HepG2 (cell line): Measurements from ENCODE around the gene CTNND1. TPM values are rescaled to one million over a fixed set of nuclear protein-coding genes. Genes with fewer than 3 reads are reported as not detected.

ENCODE experiments used
- ATAC-seq: fragments of 200-7000 bp; cut with Tn5 transposase; 3 replicates; pipeline ENCODE4 v1.9.1; 2020; ENCODE audit warnings: mild to moderate bottlenecking, moderate library complexity
- BruUV-seq: library from RNA; stranded (reverse); fragments of 400-500 nt; replicated peaks from 2 replicates; lab custom pipeline; 2021; lab: Mats Ljungman, UMichigan
- CTCF ChIA-PET: fragments of 300-600 bp; formaldehyde crosslinking; extraction: SDS; loops from one replicate; lab custom pipeline; 2021; ENCODE audit warnings: low total read pairs, inconsistent platforms, low intra/inter-chr PET ratio; lab: Yijun Ruan, JAX
- POLR2A ChIA-PET: fragments of 350-600 bp; sonication (Branson Sonifier 250); formaldehyde crosslinking; loops from one replicate; lab custom pipeline; 2020; ENCODE audit warnings: antibody characterized with exemption, inconsistent platforms; lab: Yijun Ruan, JAX
- DNase-seq: peaks from one replicate; pipeline ENCODE4 v3.0.0-alpha.2; 2015; ENCODE audit warnings: low spot score
- FAIRE-seq: peaks from 3 replicates; lab custom pipeline; 2011; peaks lifted over from hg19 to GRCh38; lab: Jason Lieb, UNC
- H2AFZ ChIP-seq: one replicate; pipeline ENCODE4 v1.6.1; 2011; ENCODE audit warnings: low read length, inconsistent platforms
- H3K27ac ChIP-seq: fragments of 300-600 bp; 3 replicates; pipeline ENCODE4 v1.8.0; 2011; ENCODE audit warnings: mixed run types, mild to moderate bottlenecking, mixed read lengths, low read length, inconsistent platforms; ENCODE audit not compliant: insufficient read depth; ENCODE audit errors: extremely low read length
- H3K27me3 ChIP-seq, 2 experiments: fragments of 200-600 bp in 1 of 2; 2 replicates in 1 of 2; 3 replicates in 1 of 2; pipeline versions ENCODE4 v1.6.0 to v1.8.0; 2011; ENCODE audit warnings: low read length in 2 of 2, mild to moderate bottlenecking in 2 of 2, moderate library complexity in 2 of 2, inconsistent platforms in 1 of 2; ENCODE audit not compliant: insufficient read depth in 2 of 2, control insufficient read depth in 1 of 2
- H3K36me3 ChIP-seq, 2 experiments: fragments of 200-600 bp in 1 of 2; replicated peaks in 1 of 2; 2 replicates in 1 of 2; 3 replicates in 1 of 2; pipeline versions ENCODE4 v1.5.1 to v1.8.0; 2011; ENCODE audit warnings: low read length in 2 of 2, inconsistent platforms in 1 of 2; ENCODE audit not compliant: insufficient read depth in 2 of 2, control insufficient read depth in 1 of 2
- H3K4me1 ChIP-seq: 2 replicates; pipeline ENCODE4 v1.5.1; 2012; ENCODE audit warnings: low read length, inconsistent platforms; ENCODE audit not compliant: insufficient read depth
- H3K4me2 ChIP-seq: 2 replicates; pipeline ENCODE4 v1.6.0; 2011; ENCODE audit warnings: low read depth, low read length, inconsistent platforms
- H3K4me3 ChIP-seq, 3 experiments: fragments of 200-600 bp in 1 of 3; sonication (generic), shearing (Covaris generic) in 1 of 3; replicated peaks in 1 of 3; 2 replicates each; pipeline ENCODE4 v1.5.1; 2011 to 2016; ENCODE audit warnings: low read length in 3 of 3, inconsistent platforms in 2 of 3, low read depth in 2 of 3, mild to moderate bottlenecking in 2 of 3, control low read depth in 1 of 3, mixed read lengths in 1 of 3; ENCODE audit not compliant: insufficient read depth in 1 of 3
- H3K79me2 ChIP-seq: one replicate; pipeline ENCODE4 v1.6.1; 2011; ENCODE audit warnings: low read length, inconsistent platforms; ENCODE audit not compliant: insufficient read depth
- H3K9ac ChIP-seq: 2 replicates; pipeline ENCODE4 v1.6.0; 2011; ENCODE audit warnings: mild to moderate bottlenecking, low read depth, low read length, inconsistent platforms; ENCODE audit not compliant: insufficient read depth
- H3K9me3 ChIP-seq: 2 replicates; pipeline ENCODE4 v1.5.1; 2012; ENCODE audit warnings: mild to moderate bottlenecking, low read length
- H4K20me1 ChIP-seq: 2 replicates; pipeline ENCODE4 v1.6.0; 2011; ENCODE audit warnings: inconsistent platforms, mild to moderate bottlenecking, low read length, moderate library complexity; ENCODE audit not compliant: insufficient read depth
- CC2D1A ChIP-seq: sonication (generic); formaldehyde crosslinking; IDR thresholded peaks from 2 replicates; pipeline ENCODE4 v1.8.1; 2023; ENCODE audit warnings: mild to moderate bottlenecking, missing genetic modification reagents
- FLYWCH1 ChIP-seq: sonication (generic); formaldehyde crosslinking; IDR thresholded peaks from 2 replicates; pipeline ENCODE4 v1.8.1; 2023; ENCODE audit warnings: mild to moderate bottlenecking, missing genetic modification reagents
- FOXA3 ChIP-seq: IDR thresholded peaks from 2 replicates; pipeline ENCODE4 v1.6.1; 2016; ENCODE audit warnings: missing genetic modification reagents, missing compliant biosample characterization
- HHEX ChIP-seq: IDR thresholded peaks from 2 replicates; pipeline ENCODE4 v1.6.1; 2016; ENCODE audit warnings: control low read depth
- HOXA9 ChIP-seq: sonication (generic); formaldehyde crosslinking; IDR thresholded peaks from 2 replicates; pipeline ENCODE4 v1.8.1; 2022; ENCODE audit warnings: missing genetic modification reagents, mild to moderate bottlenecking, moderate library complexity, borderline replicate concordance
- IRF9 ChIP-seq: sonication (generic); formaldehyde crosslinking; IDR thresholded peaks from 2 replicates; pipeline ENCODE4 v1.8.0; 2022; ENCODE audit warnings: missing genetic modification reagents, mild to moderate bottlenecking, borderline replicate concordance
- MTF2 ChIP-seq: sonication (generic); formaldehyde crosslinking; IDR thresholded peaks from 2 replicates; pipeline ENCODE4 v1.5.0; 2020; ENCODE audit warnings: missing genetic modification reagents, borderline replicate concordance
- SPEN ChIP-seq: sonication (generic); formaldehyde crosslinking; IDR thresholded peaks from 2 replicates; pipeline ENCODE4 v1.5.1; 2020; ENCODE audit warnings: low read depth, mild to moderate bottlenecking, missing genetic modification reagents
- ZBTB26 ChIP-seq: IDR thresholded peaks from 2 replicates; pipeline ENCODE4 v1.6.1; 2016; ENCODE audit warnings: missing compliant biosample characterization, missing genetic modification reagents, borderline replicate concordance
- ZNF251 ChIP-seq: sonication (generic); formaldehyde crosslinking; IDR thresholded peaks from 2 replicates; pipeline ENCODE4 v1.9.0; 2021; ENCODE audit warnings: mild to moderate bottlenecking, missing genetic modification reagents
- ZNF407 ChIP-seq: sonication (generic); formaldehyde crosslinking; IDR thresholded peaks from one replicate; pipeline ENCODE4 v1.5.1; 2020; ENCODE audit warnings: mild to moderate bottlenecking, missing genetic modification reagents; ENCODE audit errors: not compliant biosample characterization
- ZNF773 ChIP-seq: sonication (generic); formaldehyde crosslinking; IDR thresholded peaks from 2 replicates; pipeline ENCODE4 v1.4.0; 2020; ENCODE audit warnings: missing genetic modification reagents, borderline replicate concordance
- WGBS: methylation state at CpG from one replicate; pipeline ENCODE4 v1.1.6; 2017; ENCODE audit warnings: low lambda C conversion rate; 5-methylcytosine and 5-hydroxymethylcytosine counted together
- in situ Hi-C: cut with HindIII; loops from 2 replicates; pipeline ENCODE4 v1.10.0; 2017; ENCODE audit warnings: low pct_unique_long_range_greater_than_20kb; ENCODE audit not compliant: extremely low pct_ligation_motif_present
- intact Hi-C: fragments of 100-400 bp; cut with micrococcal nuclease; formaldehyde crosslinking; loops from one replicate; pipeline ENCODE4 v1.10.0; 2022; ENCODE audit not compliant: unreplicated experiment
- polyA plus RNA-seq, 8 experiments: library from polyadenylated mRNA; depleted of rRNA in 3 of 8; stranded (reverse) in 7 of 8; unstranded in 1 of 8; fragments of >200 nt; fragmentation: Illumina TruSeq in 4 of 8; extraction: Trizol in 4 of 8; gene quantifications; 2 replicates each; pipeline versions ENCODE4 v1.2.1 to v1.2.3, GENCODE V29; 2011 to 2016; ENCODE audit warnings: low read depth in 4 of 8, missing spikeins in 1 of 8, mixed read lengths in 1 of 8; ENCODE audit not compliant: insufficient read depth in 1 of 8
- total RNA-seq, 5 experiments: library from RNA; depleted of rRNA; stranded (reverse); fragments of >200 nt; fragmentation: Illumina TruSeq; extraction: Trizol; gene quantifications; 2 replicates each; pipeline ENCODE4 v1.2.3, GENCODE V29; 2016; ENCODE audit warnings: low read depth in 1 of 5

The CTNND1 gene
- total and polyA plus RNA-seq, 2 of the 13 experiments (the other 11 are each of a cell fraction or from before 2014, with no cell fraction given), result 117 to 128 TPM

GRCh38 chr11:57712256-57713150 lies 49.1 kb upstream of the CTNND1 start, which contains the start of gene TMX2:
TSS of gene TMX2 (plus strand) at chr11:57712593. CDS start at chr11:57712619, 26 bp downstream.
- Histone ChIP-seq H3K9me3 (no peaks in the 10 kb centered on the region), H2AFZ (no peak within 1 kb of the TSS), H3K27me3 (no peaks in the 10 kb centered on the region; a peak in 1 of 5 replicates), H3K9ac (peak within 1 kb of the TSS; percentile 91), H3K27ac (peak within 1 kb of the TSS; percentile 82), H3K79me2 (peaks cover 36% of the 10 kb centered on the region), H3K4me3 (peak within 1 kb of the TSS; percentile 92 to 98 (median 92)), H3K4me2 (peak within 1 kb of the TSS; percentile 94), H3K4me1 (peaks cover 29% of the 10 kb centered on the region), H3K36me3 (no peaks in the 10 kb centered on the region; a peak in 1 of 5 replicates), H4K20me1 (no peaks in the 10 kb centered on the region)
- CTCF ChIA-PET, result no interaction called here
- DNase-seq, result peak; percentile 100
- peak; percentile 98 for FAIRE-seq
- under 1% methylated on average over 45 of the region's 53 CpGs for WGBS
- TSS peak; percentile 77 for BruUV-seq
- in situ Hi-C loops (no loop called here), intact Hi-C loops (loop anchor here (1.0 to 2.0 kb wide), 3 partner anchors 45 to 88 kb away; no protein-coding TSS in a partner anchor)
- peak; percentile 95 for ATAC-seq
- POLR2A ChIA-PET, result interaction anchor here (0.6 to 1.9 kb wide), 17 partner anchors 9 to 346 kb away, joined by 3 to 14 read pairs (median 3); partner anchors contain the start of genes CTNND1, SELENOH and ZDHHC5
- TF ChIP-seq ZNF773, result no peak
- TF ChIP-seq HOXA9, result no peak
- no peak for TF ChIP-seq FLYWCH1 (CRISPR knock-in tag)
- no peak for TF ChIP-seq ZNF251 (CRISPR knock-in tag)
- TF ChIP-seq IRF9, result 0 out of 2 replicates have a peak, but pooled peaks have one; percentile 0
- TF ChIP-seq SPEN (CRISPR knock-in tag), result no peak
- no peak for TF ChIP-seq FOXA3 (CRISPR knock-in tag)
- TF ChIP-seq HHEX, result 0 out of 2 replicates have a peak, but pooled peaks have one; percentile 8
- no peak for TF ChIP-seq ZBTB26
- TF ChIP-seq CC2D1A, result no peak
- TF ChIP-seq MTF2 (CRISPR knock-in tag), result no peak
- no peak for TF ChIP-seq ZNF407 (CRISPR knock-in tag)
